ENCODE results near the gene ADAMTS13.

DNA sequence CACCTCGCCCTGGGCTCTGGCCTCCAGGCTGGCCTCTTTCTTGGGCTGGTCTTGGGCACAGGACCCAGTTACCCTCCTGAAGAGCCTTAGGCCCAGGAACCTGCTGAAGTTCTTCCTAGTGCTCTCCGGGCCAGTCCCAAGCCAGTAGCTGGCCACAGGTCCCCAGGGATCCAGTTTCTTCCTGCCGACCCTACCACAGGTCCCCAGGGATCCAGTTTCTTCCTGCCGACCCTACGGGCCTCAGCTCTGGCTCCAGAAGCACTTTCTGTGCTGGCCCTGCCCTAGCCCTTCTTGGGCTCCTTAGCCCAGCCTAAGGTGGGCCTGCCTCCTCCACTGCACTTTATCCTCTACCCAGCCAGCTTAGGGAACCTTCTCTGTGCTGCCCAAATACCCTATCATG is 19.4 kb downstream of the ADAMTS13 start:
- TF ChIP-seq, protein P1, sequence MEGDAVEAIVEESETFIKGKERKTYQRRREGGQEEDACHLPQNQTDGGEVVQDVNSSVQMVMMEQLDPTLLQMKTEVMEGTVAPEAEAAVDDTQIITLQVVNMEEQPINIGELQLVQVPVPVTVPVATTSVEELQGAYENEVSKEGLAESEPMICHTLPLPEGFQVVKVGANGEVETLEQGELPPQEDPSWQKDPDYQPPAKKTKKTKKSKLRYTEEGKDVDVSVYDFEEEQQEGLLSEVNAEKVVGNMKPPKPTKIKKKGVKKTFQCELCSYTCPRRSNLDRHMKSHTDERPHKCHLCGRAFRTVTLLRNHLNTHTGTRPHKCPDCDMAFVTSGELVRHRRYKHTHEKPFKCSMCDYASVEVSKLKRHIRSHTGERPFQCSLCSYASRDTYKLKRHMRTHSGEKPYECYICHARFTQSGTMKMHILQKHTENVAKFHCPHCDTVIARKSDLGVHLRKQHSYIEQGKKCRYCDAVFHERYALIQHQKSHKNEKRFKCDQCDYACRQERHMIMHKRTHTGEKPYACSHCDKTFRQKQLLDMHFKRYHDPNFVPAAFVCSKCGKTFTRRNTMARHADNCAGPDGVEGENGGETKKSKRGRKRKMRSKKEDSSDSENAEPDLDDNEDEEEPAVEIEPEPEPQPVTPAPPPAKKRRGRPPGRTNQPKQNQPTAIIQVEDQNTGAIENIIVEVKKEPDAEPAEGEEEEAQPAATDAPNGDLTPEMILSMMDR (conservative IDR thresholded peaks at IDR 0.05 in 1 of 2, IDR thresholded peaks at IDR 0.05 in 1 of 2; ENCODE audit: low read depth in 1 of 2, low read length in 2 of 2) = no peak
- no peak for TF ChIP-seq EZH2 (IDR thresholded peaks at IDR 0.05; ENCODE audit: low read length, missing control alignments)
